Keratinocyte (primary cell): ENCODE measurements around the gene PCDH8. TPM values are rescaled to one million over a fixed set of nuclear protein-coding genes. Genes with fewer than 3 reads are reported as not detected.

ENCODE experiments used
- DNase-seq: peaks from one replicate; pipeline ENCODE4 v3.0.0-alpha.2; 2011; ENCODE audit warnings: low read depth, missing footprints, low spot score
- FAIRE-seq: peaks from 2 replicates; lab custom pipeline; 2011; peaks lifted over from hg19 to GRCh38; lab: Jason Lieb, UNC
- H2AFZ ChIP-seq: 2 replicates; pipeline ENCODE4 v1.6.0; 2012; ENCODE audit warnings: low read length, control low read depth, inconsistent platforms; ENCODE audit not compliant: control insufficient read depth
- H3K27ac ChIP-seq: 2 replicates; pipeline ENCODE4 v1.5.1; 2011; ENCODE audit warnings: low read length; ENCODE audit not compliant: control insufficient read depth, insufficient read depth
- H3K27me3 ChIP-seq: 3 replicates; pipeline ENCODE4 v1.6.0; 2011; ENCODE audit warnings: low read length; ENCODE audit not compliant: control insufficient read depth, insufficient read depth; ENCODE audit errors: extremely low read depth
- H3K36me3 ChIP-seq, 2 experiments: 2 replicates in 1 of 2; 3 replicates in 1 of 2; pipeline ENCODE4 v1.5.1; 2011; ENCODE audit warnings: low read length in 2 of 2, mild to moderate bottlenecking in 1 of 2; ENCODE audit not compliant: control insufficient read depth in 2 of 2, insufficient read depth in 2 of 2; ENCODE audit errors: extremely low read depth in 1 of 2
- H3K4me1 ChIP-seq: 3 replicates; pipeline ENCODE4 v1.5.1; 2011; ENCODE audit warnings: low read length; ENCODE audit not compliant: control insufficient read depth, insufficient read depth; ENCODE audit errors: extremely low read depth
- H3K4me2 ChIP-seq: 3 replicates; pipeline ENCODE4 v1.6.0; 2011; ENCODE audit warnings: low read depth, low read length; ENCODE audit not compliant: control insufficient read depth, insufficient read depth; ENCODE audit errors: extremely low read depth
- H3K4me3 ChIP-seq, 3 experiments: fragments of 200-600 bp in 1 of 3; sonication (generic) in 1 of 3; 2 replicates in 2 of 3; 3 replicates in 1 of 3; pipeline ENCODE4 v1.5.1; 2011 to 2016; ENCODE audit warnings: low read length in 3 of 3, mild to moderate bottlenecking in 3 of 3, control low read depth in 2 of 3, inconsistent platforms in 1 of 3, low read depth in 1 of 3, mixed read lengths in 1 of 3, mixed run types in 1 of 3, moderate library complexity in 1 of 3; ENCODE audit not compliant: control insufficient read depth in 2 of 3, insufficient read depth in 2 of 3; ENCODE audit errors: extremely low read depth in 1 of 3
- H3K79me2 ChIP-seq: 2 replicates; pipeline ENCODE4 v1.6.0; 2012; ENCODE audit warnings: low read length; ENCODE audit not compliant: control insufficient read depth, insufficient read depth
- H3K9ac ChIP-seq: 3 replicates; pipeline ENCODE4 v1.6.0; 2011; ENCODE audit warnings: low read length; ENCODE audit not compliant: control insufficient read depth, insufficient read depth; ENCODE audit errors: extremely low read depth
- H3K9me1 ChIP-seq: 3 replicates; pipeline ENCODE4 v1.6.0; 2011; ENCODE audit warnings: low read length; ENCODE audit not compliant: control insufficient read depth, insufficient read depth; ENCODE audit errors: extremely low read depth
- H3K9me3 ChIP-seq: 2 replicates; pipeline ENCODE4 v1.5.1; 2012; ENCODE audit warnings: low read depth, low read length; ENCODE audit not compliant: control insufficient read depth
- H4K20me1 ChIP-seq: 3 replicates; pipeline ENCODE4 v1.6.0; 2011; ENCODE audit warnings: low read length; ENCODE audit not compliant: control insufficient read depth, insufficient read depth; ENCODE audit errors: extremely low read depth
- EZH2 ChIP-seq: IDR thresholded peaks from one replicate; pipeline ENCODE4 v1.6.1; 2012; ENCODE audit warnings: inconsistent platforms, mild to moderate bottlenecking, low read length, moderate library complexity
- dilution Hi-C: fragments of 300-500 bp; cut with MboI; formaldehyde crosslinking; loops from one replicate; pipeline ENCODE4 v1.7.0; 2020; ENCODE audit warnings: low sequenced_read_pairs; ENCODE audit not compliant: extremely low pct_ligation_motif_present
- polyA plus RNA-seq, 5 experiments: library from polyadenylated mRNA; depleted of rRNA in 3 of 5; stranded (reverse) in 3 of 5; stranded (forward) in 1 of 5; unstranded in 1 of 5; fragments of >200 nt; gene quantifications; 1 replicate in 1 of 5; 2 replicates in 3 of 5; 3 replicates in 1 of 5; pipeline versions ENCODE4 v1.2.1 to v1.2.3, GENCODE V29; 2011 to 2012; ENCODE audit warnings: missing spikeins in 2 of 5, low read depth in 1 of 5, low replicate concordance in 1 of 5
- TF ChIP-seq, protein P1 (sequence below), 3 experiments: IDR thresholded peaks in 1 of 3; conservative IDR thresholded peaks in 1 of 3; optimal IDR thresholded peaks in 1 of 3; 2 replicates in 2 of 3; 3 replicates in 1 of 3; pipeline versions ENCODE3 to v1.5.1; 2011; ENCODE audit warnings: low read length in 3 of 3, mild to moderate bottlenecking in 3 of 3, moderate library complexity in 2 of 3, control low read depth in 1 of 3, inconsistent platforms in 1 of 3; ENCODE audit not compliant: insufficient read depth in 2 of 3; ENCODE audit errors: extremely low read depth in 1 of 3

Gene PCDH8
- polyA plus RNA-seq, 1 donor (not counting 4 experiments of a cell fraction or from before 2014, with no cell fraction given) = not detected

DNA sequence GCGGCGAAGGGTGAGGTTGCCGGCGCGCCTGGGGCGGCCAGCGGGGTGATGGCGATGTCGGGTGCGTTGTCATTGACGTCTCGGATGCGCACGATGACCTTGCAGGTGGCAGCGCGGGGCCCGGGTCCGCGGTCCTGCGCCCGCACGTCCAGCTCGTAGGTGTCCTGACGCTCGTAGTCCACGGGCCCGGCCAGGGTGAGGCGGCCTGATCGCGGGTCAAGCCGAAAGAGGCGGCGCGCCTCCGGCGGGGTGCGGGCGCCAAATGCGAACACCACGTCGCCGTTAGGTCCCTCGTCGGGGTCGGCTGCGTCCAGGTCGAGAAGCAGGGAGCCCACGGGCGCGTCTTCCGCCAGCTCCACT, 1.1 kb downstream of the PCDH8 start:
- Histone ChIP-seq H3K9me3 (peaks cover 11% of the 10 kb centered on the region), H3K27ac (no peak overlapping the region), H3K9me1 (no peaks in the 10 kb centered on the region), H4K20me1 (no peaks in the 10 kb centered on the region), H3K27me3 (peaks cover 86% of the 10 kb centered on the region), H3K4me2 (no peak overlapping the region), H3K4me1 (peaks cover 7% of the 10 kb centered on the region), H3K4me3 (no peak overlapping the region), H2AFZ (no peak overlapping the region), H3K9ac (no peak overlapping the region), H3K36me3 (no peaks in the 10 kb centered on the region), H3K79me2 (no peaks in the 10 kb centered on the region)
- TF ChIP-seq EZH2 = no peak
- TF ChIP-seq, protein P1, sequence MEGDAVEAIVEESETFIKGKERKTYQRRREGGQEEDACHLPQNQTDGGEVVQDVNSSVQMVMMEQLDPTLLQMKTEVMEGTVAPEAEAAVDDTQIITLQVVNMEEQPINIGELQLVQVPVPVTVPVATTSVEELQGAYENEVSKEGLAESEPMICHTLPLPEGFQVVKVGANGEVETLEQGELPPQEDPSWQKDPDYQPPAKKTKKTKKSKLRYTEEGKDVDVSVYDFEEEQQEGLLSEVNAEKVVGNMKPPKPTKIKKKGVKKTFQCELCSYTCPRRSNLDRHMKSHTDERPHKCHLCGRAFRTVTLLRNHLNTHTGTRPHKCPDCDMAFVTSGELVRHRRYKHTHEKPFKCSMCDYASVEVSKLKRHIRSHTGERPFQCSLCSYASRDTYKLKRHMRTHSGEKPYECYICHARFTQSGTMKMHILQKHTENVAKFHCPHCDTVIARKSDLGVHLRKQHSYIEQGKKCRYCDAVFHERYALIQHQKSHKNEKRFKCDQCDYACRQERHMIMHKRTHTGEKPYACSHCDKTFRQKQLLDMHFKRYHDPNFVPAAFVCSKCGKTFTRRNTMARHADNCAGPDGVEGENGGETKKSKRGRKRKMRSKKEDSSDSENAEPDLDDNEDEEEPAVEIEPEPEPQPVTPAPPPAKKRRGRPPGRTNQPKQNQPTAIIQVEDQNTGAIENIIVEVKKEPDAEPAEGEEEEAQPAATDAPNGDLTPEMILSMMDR (optimal IDR thresholded peaks at IDR 0.05 in 1 of 3, IDR thresholded peaks at IDR 0.05 in 1 of 3, conservative IDR thresholded peaks at IDR 0.05 in 1 of 3; ENCODE audit: extremely low read depth in 1 of 3, insufficient read depth in 2 of 3, low read length in 3 of 3) = no peak
- dilution Hi-C loops = no loop called here
- DNase-seq (no peak), FAIRE-seq (no peak)

DNA sequence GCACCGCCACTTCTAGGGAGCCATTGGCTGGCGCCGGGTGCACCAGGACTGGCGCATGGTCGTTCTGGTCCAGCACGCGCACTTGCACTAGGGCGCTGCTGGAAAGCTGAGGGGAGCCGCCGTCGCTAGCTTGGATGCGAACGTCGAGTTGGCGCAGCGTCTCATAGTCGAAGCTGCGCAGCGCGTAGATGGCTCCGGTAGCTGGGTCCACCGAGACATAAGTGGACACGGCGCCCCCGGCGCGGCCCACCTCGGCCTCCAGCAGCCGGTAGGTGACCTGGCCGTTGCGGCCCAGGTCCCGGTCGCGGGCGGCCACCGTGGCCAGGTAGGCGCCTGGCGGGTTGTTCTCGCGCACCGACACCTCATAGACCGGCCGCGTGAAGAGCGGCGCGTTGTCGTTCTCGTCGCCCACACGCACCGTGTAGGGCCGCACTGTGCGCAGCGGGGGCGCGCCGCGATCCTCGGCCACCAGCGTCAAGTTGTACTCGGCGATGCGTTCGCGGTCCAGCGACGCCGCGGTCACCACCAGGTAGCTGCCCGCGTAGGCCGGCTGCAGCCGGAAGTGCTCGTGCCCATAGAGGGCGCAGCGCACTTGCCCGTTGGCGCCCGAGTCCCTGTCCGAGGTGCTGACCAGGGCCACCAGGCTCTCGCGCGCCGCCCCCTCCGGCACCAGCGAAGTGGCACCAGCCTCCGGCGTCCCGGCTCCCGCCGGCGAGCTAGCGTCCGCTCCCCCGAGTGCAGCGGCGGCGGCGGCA, 1.7 kb downstream of the PCDH8 start:
- no peak for FAIRE-seq
- dilution Hi-C loops = no loop called here

More for the DNA sequence above, 1.7 kb downstream of the PCDH8 start:
- no peak overlapping the region for H3K4me3 ChIP-seq
- DNase-seq = no peak
- H3K27me3 ChIP-seq = peaks cover 84% of the 10 kb centered on the region
- no peak overlapping the region for H2AFZ ChIP-seq
- no peaks in the 10 kb centered on the region for H3K79me2 ChIP-seq
- peaks cover 11% of the 10 kb centered on the region for H3K9me3 ChIP-seq
- peaks cover 6% of the 10 kb centered on the region for H3K4me1 ChIP-seq
- H3K9ac ChIP-seq = no peak overlapping the region
- no peaks in the 10 kb centered on the region for H3K36me3 ChIP-seq
- H3K9me1 ChIP-seq = no peaks in the 10 kb centered on the region
- no peak overlapping the region for H3K27ac ChIP-seq
- H3K4me2 ChIP-seq = no peak overlapping the region
- TF ChIP-seq, protein P1 (optimal IDR thresholded peaks at IDR 0.05 in 1 of 3, IDR thresholded peaks at IDR 0.05 in 1 of 3, conservative IDR thresholded peaks at IDR 0.05 in 1 of 3; ENCODE audit: extremely low read depth in 1 of 3, insufficient read depth in 2 of 3, low read length in 3 of 3) = peak in 2 of 3 experiments; percentile 55 to 70
- no peak for TF ChIP-seq EZH2
- no peaks in the 10 kb centered on the region for H4K20me1 ChIP-seq
